HUDEP-2 (cell line): ENCODE results near the gene AKAP5.
A peak's percentile ranks its signal among the peaks of the same experiment; 100 is the strongest.
"Not testable (repeated sequence)": the region's sequence is repeated elsewhere in the genome, so short reads cannot be mapped to it uniquely, and the experiment has no call there.

ENCODE experiments used
- DNase-seq, 76 experiments: peaks; one replicate each; lab custom pipeline; 2025; ENCODE audit not compliant: unreplicated experiment in 76 of 76; lab: John Stamatoyannopoulos, UW

Gene AKAP5

GRCh38 chr14:64501411-64502171 lies 36.3 kb downstream of the AKAP5 start:
- no peak for DNase-seq

- no peak for DNase-seq
These were observed 37.2 kb downstream of the AKAP5 start for GRCh38 chr14:64502456-64502855.

- peak in 22 of 76 experiments; percentile 1 to 56 (median 33) for DNase-seq
These were observed 37.7 kb downstream of the AKAP5 start for GRCh38 chr14:64502887-64503433.

GRCh38 chr14:64503434-64504309 lies 38.4 kb downstream of the AKAP5 start, which contains the start of gene ZBTB25:
Gene ZBTB25 (minus strand): TSS chr14:64503838. CDS start chr14:64490533, 13,305 bp downstream.
- DNase-seq = peak in 75 of 76 experiments; percentile 22 to 88 (median 76)

GRCh38 chr14:64504310-64504896 lies 39.1 kb downstream of the AKAP5 start, which contains the start of gene ZBTB1:
Gene ZBTB1 (plus strand): TSS chr14:64504770. CDS start chr14:64521505, 16,735 bp downstream.
- DNase-seq = peak in 73 of 76 experiments; percentile 11 to 83 (median 70)

GRCh38 chr14:64504897-64505794 lies 39.8 kb downstream of the AKAP5 start:
- peak in 72 of 76 experiments; percentile 24 to 89 (median 76) for DNase-seq

GRCh38 chr14:64506721-64507120 lies 41.4 kb downstream of the AKAP5 start:
- DNase-seq = no peak

- DNase-seq = peak in 2 of 76 experiments; percentile 5 to 9
These were observed 42.3 kb downstream of the AKAP5 start for GRCh38 chr14:64507376-64508156.

GRCh38 chr14:64508215-64508776 lies 43.0 kb downstream of the AKAP5 start:
- DNase-seq = peak in 2 of 76 experiments; percentile 17

- DNase-seq = no peak
These were observed 43.7 kb downstream of the AKAP5 start for GRCh38 chr14:64509036-64509435.

GRCh38 chr14:64510825-64511671 lies 45.7 kb downstream of the AKAP5 start:
- DNase-seq = peak in 50 of 76 experiments; percentile 3 to 67 (median 37)

GRCh38 chr14:64513271-64513670 lies 48.0 kb downstream of the AKAP5 start:
- DNase-seq = no peak

GRCh38 chr14:64515053-64515452 lies 49.8 kb downstream of the AKAP5 start:
- DNase-seq = no peak

GRCh38 chr14:64516969-64517368 lies 51.7 kb downstream of the AKAP5 start:
- no peak for DNase-seq

- DNase-seq = not testable (repeated sequence)
These were observed 52.4 kb downstream of the AKAP5 start for GRCh38 chr14:64517667-64518066.

- no peak for DNase-seq
These were observed 52.9 kb downstream of the AKAP5 start for GRCh38 chr14:64518229-64518628.

- DNase-seq = no peak
These were observed 55.4 kb downstream of the AKAP5 start for GRCh38 chr14:64520699-64521098.
